HG03039 (cell line): ENCODE data around the gene SLC12A8.

ENCODE experiments used
- ATAC-seq: cut with Tn5 transposase; IDR thresholded peaks from one replicate; pipeline ENCODE4 v1.9.1; 2021; ENCODE audit warnings: mild to moderate bottlenecking, moderate library complexity; ENCODE audit not compliant: unreplicated experiment

SLC12A8 gene

DNA sequence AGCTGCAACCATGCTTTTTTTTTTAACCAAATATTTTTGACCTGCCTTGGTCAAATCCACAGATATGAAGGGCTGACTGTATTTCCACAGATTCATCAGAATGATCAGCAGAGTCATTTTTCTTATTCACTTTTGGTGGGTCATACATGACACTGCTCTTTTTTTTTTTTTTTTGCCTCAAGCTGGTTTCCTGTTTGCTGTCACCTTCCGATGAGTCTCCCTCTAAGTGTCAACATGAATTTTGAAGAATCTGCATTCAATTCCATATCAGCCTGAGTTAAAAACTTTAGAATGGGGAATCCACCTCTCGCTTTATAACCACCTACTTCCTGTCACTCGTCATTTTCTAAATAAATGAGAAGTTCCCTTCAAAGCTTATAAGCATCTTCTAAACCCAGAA is 2.2 kb upstream of the SLC12A8 start:
- no peak for ATAC-seq

DNA sequence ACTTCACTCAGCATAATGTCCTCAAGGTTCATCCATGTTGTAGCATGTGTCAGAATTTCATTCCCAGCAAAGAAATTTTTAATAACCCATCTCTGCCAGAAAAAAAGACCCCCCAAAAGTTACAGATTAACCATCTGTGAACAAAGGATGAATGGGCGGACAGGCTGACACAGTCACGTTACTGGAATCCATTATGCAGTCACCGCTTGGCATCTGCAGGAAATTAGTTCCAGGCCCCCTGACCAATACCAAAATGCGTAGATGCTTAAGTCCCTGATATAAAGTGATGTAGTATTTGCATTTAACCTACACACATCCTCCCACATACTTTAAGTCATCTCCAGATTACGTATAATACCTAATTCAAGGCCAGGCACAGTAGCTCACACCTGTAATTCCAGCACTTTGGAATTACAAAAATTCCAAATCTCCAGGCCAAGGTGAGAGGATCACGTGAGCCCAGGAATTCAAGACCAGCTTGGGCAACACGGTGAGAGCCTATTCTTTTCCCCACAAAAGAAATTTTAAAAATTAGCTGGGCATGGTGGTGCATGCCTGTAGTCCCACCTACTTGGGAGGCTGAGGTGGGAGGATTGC is 1.5 kb upstream of the SLC12A8 start:
- no peak for ATAC-seq

DNA sequence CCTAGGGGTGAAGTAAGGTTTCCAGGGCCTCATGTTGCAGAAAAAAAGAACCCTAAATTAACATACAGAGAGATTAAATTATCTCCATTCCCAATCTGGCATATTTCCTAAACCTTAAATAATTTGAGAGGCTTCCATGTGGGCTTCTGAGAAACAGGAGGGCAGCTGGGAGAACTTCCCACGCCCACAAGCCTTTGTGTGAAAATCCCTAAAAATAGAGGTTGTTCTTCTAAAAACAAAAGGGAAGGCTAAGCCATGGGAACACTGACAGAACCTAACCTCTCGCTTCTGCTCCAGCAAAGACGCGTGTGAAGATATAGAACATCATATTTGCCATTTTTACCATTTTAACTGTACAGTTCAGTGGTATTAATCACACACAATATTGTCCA is 812 bp upstream of the SLC12A8 start:
- no peak for ATAC-seq

DNA sequence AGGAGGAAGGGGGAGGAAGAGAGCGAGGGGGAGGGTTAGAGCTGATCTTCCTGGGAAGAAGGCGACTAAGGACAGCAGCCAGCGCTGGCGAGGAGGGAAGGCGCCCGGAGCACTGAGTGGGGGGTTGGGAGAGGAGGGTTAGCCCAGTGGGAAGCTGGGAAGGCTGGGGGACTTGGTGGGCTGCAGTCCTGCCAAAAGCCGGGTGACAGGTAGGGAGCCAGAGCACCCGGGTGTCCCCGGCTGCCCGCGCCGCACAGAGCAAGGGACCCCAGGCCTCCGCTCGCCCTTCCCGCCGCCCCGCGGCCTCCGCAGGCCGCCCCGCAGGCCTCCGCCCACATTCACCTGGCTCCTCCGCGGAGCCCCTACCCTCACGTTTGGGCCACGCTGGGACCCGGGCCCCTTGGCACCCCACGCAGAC is 448 bp downstream of the SLC12A8 start:
- ATAC-seq = no peak

DNA sequence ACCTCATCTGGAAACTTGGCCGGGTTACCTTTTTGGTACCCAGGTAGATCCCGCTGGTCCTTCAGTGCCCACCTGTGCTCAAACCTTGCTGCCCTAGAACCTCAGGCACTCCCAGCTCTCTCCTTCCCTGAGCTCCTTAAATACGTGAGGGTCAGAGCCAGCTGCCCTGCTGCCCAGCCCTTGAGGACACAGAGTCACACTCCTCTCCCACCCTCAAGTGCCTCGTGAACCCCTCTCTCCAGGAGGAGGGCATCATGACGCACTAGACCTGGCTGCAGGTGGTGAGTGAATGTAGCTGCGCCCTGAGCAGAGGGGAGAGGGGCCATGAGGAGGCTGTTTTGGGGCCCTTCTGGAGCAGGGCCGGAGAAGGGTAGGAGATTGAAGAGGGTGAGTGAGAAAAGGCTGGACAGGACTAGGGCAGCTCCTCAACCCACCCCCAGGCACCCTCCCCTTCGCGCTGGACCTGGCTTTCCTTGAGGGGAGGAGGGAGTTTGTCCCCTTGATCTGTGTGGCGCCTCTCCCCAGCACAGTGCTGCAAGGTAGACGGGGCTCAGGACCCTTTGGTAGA is 941 bp downstream of the SLC12A8 start:
- no peak for ATAC-seq

DNA sequence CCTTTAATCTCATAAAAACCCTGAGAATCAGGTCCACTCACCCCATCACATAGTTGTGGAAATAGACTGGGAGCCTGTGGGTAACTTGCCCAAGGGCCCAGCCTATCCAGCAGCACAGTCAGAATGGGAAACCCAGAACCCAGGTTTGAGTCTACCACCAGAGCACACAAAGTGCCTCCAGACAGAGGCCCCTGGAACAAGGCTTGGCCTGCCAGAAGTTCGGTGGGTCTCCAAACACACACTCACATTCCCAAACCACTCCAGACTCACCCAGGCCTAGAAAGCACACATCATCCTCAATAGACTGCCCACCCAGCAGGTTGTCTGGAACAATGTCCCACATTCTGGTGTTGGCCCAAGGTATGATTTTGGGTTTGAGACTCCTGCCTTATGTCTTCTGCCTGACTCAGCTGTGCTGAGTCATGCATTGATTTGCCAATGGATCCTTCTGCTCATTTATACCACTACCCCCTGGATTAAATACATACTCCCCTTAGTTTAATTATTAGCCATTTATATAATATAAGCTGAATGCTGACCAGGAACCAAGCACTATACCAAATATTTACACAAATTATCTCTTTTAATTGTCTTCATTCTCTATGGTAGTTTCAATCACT is 4.5 kb downstream of the SLC12A8 start:
- ATAC-seq = no peak

DNA sequence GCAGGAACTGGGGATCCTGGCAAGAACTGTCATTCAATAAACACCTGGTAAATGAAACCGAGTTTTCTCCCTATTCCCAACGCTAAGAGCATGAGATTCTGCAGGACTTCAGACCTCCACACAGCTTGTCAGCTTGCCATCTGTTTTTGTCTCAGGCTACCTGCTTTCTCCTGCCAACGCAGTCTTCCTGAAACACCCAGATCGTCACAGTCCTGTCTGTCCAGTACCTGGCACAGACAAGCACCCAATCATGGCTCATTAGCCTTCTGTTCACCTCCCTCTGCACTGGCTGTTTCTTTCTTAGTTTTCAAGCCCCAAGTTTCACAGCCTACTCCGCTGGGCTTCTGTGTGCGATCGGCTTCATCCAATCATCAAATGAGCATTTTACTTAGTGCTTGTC is 5.0 kb downstream of the SLC12A8 start:
- ATAC-seq = no peak

DNA sequence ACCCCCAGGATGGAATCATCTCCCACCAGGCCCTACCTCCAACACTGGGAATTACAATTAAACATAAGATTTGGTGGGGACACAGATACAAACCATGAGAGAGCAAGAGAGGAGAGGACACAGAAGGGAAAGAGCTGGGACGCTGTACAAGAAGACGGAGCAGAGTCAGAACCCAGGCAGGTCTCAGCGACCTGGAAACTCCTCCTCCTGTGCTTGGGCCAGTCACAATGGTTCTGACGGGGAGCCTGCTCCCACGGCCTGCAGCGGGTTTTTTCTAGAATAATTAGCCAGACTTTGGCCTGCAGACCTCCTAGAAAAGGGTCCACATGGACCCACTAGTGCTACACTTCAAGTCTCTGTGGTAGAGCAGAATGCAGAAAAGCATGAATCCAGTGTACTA is 5.6 kb downstream of the SLC12A8 start:
- ATAC-seq = no peak

DNA sequence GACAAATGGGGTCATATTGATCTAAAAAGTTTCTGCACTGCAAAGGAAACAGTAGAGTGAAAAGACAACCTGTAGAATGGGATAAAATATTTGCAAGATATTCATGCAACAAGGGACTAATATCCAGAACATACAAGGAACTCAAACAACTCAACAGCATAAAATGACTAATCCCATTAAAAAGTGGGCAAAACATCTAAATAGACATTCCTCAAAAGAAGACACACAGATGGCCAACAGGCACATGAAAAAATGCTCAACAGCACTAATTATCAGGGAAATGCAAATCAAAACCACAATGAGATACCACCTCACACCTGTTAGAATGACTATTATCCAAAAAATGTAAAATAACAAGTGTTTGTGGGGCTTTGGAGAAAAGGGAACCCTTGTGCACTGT is 8.8 kb downstream of the SLC12A8 start:
- ATAC-seq = no peak

DNA sequence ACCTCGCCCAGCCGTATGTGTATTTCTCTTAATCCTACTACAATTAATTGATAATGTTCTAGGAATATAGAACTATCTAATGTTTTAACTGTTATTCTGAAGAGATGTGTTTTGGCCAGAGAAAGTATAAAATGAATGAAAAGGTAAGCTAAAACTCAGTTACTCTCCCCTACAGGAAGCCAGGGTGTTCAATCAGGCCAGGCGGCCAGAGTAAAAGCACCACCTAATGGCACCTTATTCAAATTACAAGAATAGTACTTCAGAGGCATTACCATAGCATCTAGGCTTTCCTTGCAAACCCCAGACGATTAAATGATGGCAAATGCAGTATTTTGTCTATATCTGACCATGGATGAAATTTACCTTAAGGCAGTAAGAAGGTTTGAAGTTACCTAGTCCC is 10.4 kb downstream of the SLC12A8 start:
- no peak for ATAC-seq

DNA sequence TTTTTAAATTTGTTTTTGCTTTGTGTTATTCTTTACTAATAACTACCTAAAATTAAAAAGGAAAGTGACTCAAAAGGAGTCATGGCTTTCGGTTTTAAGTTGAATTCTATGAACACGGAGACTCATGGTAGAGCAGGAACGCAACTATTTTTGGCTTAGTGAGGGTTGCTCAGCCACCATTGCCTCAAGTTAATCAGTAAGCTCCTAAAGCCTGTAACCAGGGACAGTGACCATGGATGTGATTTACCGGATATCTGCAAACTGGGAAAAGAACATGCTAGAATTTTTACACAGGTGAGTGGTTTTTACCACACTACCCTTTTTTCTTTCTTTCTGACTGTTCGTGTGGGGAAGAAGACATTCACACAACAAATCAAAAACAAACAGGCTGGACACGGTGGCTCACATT is 11.8 kb downstream of the SLC12A8 start:
- peak; percentile 72 for ATAC-seq

DNA sequence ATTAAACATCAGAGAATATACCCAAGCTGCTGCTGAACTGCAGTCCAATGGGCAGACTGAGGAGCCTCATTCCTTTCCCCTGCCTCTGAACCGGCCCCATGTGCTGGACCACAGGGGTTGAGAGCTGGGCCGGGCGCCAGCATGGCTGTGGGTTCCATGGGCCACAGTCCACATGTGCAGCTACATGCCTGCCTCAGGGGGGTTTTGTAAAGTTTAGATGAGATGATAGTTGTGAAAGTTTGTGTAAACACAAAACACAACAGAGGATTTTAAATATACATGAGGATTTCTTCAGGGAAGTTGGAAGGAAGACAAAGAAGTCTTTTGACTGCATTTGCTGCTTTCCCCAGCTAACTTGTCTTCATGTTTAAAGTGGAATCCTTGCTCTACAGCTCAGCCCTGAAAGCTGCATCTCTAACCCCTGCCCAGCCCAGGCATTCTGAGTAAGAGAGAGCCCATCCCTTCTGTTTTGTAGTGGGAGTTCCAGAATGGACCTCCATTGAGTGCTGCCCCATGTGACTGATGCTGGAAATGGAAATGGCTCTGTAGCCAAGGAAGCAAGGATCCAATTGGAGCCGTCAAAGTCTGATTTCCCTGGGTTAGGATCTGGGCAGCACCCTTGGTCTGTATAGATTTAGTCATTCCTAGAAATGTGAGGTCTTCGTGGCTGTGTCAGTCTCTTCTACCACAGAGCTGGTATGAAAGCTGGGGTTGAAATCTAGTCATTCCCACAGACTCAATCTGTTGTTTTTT is 17.5 kb downstream of the SLC12A8 start:
- ATAC-seq = no peak

DNA sequence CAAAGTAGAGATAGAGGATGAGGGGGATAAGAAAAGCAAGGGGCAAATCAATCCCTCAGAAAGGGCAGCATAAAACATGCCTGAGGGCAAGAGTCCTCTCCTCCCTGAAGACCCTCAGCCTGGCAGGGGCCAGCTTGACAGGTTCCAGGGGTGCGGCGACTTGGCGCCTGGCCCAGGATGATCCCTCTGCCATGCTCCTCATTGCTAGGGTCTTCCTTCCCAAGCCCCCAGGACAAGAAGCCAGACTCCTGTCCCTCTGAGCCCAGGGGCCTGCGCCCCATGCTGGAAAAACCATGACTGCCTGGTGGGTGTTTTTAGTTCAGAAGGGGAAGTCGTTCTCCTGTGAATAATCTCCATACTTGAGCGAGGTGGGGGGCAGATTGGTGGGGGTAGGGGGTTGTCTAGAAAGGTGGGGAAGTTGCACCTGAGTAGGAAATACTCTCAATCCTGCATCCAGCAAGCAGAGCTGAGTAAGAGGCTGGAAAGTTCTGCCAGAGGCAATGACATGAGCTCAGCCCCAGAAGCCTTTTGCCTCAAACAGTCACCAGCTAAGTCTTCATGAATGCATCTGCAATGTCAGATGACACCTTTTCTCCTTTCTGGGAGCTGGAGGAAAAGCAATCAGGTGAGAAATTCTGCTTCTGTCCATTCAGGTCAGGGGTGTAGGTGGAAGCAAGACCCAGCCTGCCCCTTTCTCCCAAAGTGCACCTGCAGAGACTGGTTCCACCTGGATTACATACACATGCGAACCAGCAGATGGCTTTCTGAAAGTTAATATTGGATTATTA is 18.3 kb downstream of the SLC12A8 start:
- ATAC-seq = no peak

DNA sequence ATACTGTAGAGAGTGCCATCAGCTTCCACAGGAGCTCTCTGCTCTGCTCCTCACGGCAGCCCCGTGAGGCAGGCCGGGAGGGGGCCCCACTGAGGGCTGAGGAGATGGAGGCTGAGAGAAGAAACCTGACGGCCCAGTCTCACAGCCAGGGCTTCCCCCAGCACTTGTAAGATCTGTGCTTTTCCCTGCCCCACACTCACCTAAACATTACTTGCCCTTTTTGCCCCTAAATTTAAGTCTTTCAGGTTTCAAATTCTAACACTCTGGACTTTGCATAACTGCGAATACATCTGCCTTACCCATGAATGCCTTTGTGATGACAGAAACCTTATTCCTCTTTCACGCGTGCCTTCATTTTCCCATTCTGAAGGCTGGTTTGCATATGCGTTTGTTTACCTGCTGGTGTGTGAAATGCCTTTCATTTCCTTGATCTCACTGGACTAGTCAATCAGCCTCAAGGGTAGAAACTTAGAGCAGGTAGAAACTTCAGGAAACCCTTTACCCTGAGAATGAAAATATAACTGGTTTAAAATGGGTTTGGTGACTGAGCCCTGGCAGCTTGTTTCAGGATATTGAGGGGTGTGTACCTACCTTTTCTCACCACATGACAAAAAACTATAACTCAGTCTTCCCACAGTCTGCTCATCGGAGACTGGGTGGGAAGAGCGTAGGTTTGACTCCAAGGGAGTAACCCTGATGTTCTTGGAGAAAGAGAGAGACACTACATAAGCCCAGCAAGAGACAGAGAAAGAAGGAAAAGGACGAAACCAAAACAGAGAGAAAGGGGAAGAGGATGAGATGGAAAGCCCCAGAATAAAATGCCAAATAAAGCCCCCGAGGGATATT is 20.1 kb downstream of the SLC12A8 start:
- peak; percentile 50 for ATAC-seq

DNA sequence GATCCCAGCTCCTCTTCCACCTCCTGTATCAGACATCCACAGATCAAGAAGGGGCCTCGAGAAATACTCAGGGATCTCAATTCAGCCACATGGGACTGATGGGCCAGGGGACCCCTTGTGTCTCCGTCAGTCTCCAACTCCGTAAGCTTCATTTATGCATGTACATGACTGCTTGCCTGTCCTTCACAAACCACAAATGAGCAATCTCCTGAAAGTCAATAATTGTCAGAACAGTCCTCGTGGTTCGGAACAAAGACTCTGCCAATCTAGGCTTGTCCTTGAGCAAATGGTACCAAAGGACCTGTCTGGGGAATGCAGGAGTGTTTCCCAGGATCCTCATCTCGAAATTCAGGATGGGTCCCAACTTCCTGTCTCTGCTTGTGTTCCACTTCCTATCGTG is 20.8 kb downstream of the SLC12A8 start:
- ATAC-seq = no peak

DNA sequence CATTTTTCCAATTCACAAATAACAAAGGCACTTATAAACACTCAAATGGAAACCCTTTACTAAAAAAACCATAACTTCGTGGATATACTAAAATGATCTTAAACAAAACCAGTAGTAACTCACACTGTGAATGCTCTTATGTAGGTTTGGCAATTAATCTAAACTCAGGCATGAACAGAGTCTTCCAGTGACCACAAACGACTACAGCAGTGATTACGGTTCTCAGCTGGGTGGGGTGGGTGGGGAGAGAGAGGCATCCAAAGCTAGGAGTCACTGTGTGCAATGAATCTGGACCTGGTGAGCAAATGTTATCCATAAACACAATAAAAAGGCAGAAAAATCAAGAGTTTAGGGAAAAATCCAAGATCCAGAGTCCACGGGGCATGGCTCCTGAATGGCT is 21.3 kb downstream of the SLC12A8 start:
- ATAC-seq = no peak

DNA sequence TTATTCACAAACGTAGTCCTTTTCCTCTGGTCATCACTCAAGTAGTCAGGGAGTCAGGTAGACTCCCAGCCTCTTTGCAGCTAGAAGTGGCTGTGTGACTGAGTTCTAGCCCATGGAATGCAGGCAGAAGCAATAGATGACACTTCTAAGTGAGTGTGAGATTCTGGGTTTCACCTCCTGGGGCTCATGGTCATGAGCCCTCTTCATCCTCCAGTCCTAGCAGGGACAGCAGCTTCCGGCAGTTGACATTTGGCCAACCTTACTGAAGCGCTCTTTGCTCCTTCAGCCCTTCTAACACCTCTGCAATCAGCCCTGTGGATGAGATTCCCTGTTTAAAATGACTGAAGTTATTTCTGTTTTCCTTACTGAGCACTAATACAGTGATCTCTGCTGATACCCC is 21.8 kb downstream of the SLC12A8 start:
- no peak for ATAC-seq

DNA sequence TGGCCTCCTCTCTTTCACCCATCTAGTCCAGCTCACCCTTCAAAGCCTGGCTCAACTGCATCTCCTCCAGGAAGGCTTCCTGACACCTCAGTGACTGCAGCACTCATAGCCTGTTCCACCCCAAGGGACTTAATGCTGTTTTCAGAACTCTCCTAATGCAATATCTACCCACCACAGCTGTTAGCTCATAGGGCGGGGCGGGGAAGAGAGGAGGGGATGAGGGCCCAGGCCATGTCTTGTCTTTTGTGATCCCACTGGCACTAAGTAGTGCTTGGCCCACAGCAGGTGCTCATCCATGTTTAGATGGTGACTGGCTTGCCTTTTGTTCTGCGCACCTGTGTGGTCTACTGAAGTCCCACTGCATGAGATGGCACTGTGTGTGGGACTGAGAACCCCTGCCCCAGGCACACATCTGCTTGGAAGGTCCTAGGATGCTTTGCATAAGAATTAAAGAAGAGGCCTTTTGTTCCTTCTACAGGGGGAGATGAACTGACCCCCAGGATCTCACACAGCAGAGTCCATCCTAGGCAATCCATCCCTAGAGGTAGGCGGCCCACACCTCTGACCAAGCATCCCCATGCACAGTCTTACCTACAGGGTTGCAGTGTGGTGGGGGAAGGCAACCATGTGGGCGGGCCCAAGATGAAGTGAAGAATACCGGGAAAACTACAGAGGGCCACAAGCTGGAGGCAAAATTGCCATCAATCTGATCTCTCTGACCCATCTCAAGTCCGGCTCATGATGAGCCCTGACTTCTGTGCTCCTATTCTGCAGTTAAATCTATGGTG is 23.0 kb downstream of the SLC12A8 start:
- no peak for ATAC-seq

DNA sequence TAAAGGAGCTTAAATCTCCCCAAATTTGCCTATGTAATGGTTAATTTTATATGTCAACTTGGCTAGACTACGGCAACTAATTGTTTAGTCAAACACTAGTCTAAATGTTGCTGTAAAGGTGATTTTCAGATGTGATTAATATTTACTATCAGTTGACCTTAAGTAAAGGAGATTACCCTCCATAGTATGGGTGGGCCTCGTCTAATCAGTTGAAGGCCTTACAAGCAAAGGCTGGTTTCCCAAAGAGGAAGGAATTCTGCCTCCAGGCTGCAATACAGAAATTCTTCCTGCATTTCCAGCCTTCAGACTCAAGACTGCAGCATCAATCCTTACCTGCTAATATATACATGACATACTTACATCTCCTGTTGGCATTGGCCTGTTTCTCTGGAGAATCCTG is 23.6 kb downstream of the SLC12A8 start:
- ATAC-seq = no peak

DNA sequence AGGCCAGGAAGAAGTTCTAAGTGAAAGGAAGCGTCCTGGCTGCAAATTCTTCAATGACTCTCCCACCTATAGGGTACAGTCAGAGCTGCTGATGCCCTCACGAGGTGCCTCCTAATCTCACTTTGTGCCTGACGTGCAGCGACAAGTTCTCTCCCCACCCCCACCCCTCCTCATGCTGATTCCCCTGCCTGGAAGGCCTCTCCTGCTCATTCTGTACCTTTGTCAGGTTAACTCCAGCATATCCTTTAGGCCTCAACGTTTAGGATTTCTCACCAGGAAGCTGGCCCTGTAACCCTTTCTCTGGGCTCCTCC is 25.0 kb downstream of the SLC12A8 start:
- ATAC-seq = no peak
